HCT116 (cell line): Measurements from ENCODE around the gene IGSF21. TPM values are rescaled to one million over a fixed set of nuclear protein-coding genes. Genes with fewer than 3 reads are reported as not detected.

Experiments
- ATAC-seq: fragments of 200-7000 bp; cut with Tn5 transposase; 2 replicates; pipeline ENCODE4 v1.9.1; 2020; ENCODE audit warnings: mild to moderate bottlenecking, moderate library complexity
- BruUV-seq: library from RNA; stranded (reverse); fragments of 400-500 nt; replicated peaks from 2 replicates; lab custom pipeline; 2021; lab: Mats Ljungman, UMichigan
- CTCF ChIA-PET: fragments of 300-600 bp; sonication (Branson Sonifier 250); formaldehyde crosslinking; loops from one replicate; lab custom pipeline; 2021; ENCODE audit warnings: antibody characterized with exemption; lab: Charles Lee
- POLR2A ChIA-PET: fragments of 300-600, 350-600 bp; sonication (Branson Sonifier 250); formaldehyde crosslinking; loops from one replicate; lab custom pipeline; 2021; ENCODE audit warnings: antibody characterized with exemption; lab: Charles Lee
- RAD21 ChIA-PET, 2 experiments: fragments of 300-600 bp; sonication (Branson Sonifier 250); formaldehyde crosslinking; loops; one replicate each; lab custom pipeline; 2023; ENCODE audit warnings: low total read pairs in 2 of 2; ENCODE audit not compliant: uncharacterized antibody in 2 of 2, unreplicated experiment in 2 of 2, low non-redundant PET in 1 of 2; lab: Charles Lee
- DNase-seq: peaks from one replicate; pipeline ENCODE4 v3.0.0-alpha.2; 2010; ENCODE audit warnings: low read depth, low spot score
- H2AFZ ChIP-seq: fragments of 200-600 bp; shearing (Covaris generic), sonication (generic); 2 replicates; pipeline ENCODE4 v1.6.1; 2017; ENCODE audit warnings: low read depth, mixed run types, mixed read lengths, antibody characterized with exemption, low read length; ENCODE audit not compliant: poor library complexity, severe bottlenecking
- H3K27ac ChIP-seq: 2 replicates; pipeline ENCODE4 v1.5.1; 2012; ENCODE audit warnings: low read depth, low read length
- H3K27me3 ChIP-seq: fragments of 200-600 bp; sonication (generic); 2 replicates; pipeline ENCODE4 v1.6.1; 2016; ENCODE audit warnings: mixed run types, low read length, mixed read lengths; ENCODE audit not compliant: insufficient read depth
- H3K36me3 ChIP-seq, 2 experiments: fragments of 200-500 bp in 1 of 2; fragments of 200-600 bp in 1 of 2; sonication (Bioruptor generic) in 1 of 2; sonication (generic) in 1 of 2; 2 replicates each; pipeline versions ENCODE4 v1.5.1 to v1.6.1; 2014 to 2016; ENCODE audit warnings: low read length in 2 of 2, inconsistent platforms in 1 of 2, mixed read lengths in 1 of 2, mixed run types in 1 of 2; ENCODE audit not compliant: insufficient read depth in 2 of 2, control insufficient read depth in 1 of 2
- H3K4me1 ChIP-seq, 2 experiments: fragments of 200-600 bp in 1 of 2; sonication (generic) in 1 of 2; 2 replicates each; pipeline versions ENCODE4 v1.5.1 to v1.6.1; 2012 to 2017; ENCODE audit warnings: low read length in 2 of 2, inconsistent platforms in 1 of 2, mild to moderate bottlenecking in 1 of 2, mixed read lengths in 1 of 2, mixed run types in 1 of 2, moderate library complexity in 1 of 2; ENCODE audit not compliant: insufficient read depth in 2 of 2, control insufficient read depth in 1 of 2
- H3K4me2 ChIP-seq: fragments of 200-600 bp; sonication (generic); 2 replicates; pipeline ENCODE4 v1.6.1; 2017; ENCODE audit warnings: mixed run types, low read length, mixed read lengths
- H3K4me3 ChIP-seq, 2 experiments: fragments of 200-600 bp in 1 of 2; sonication (generic) in 1 of 2; replicated peaks in 1 of 2; 2 replicates each; pipeline ENCODE4 v1.5.1; 2011 to 2016; ENCODE audit warnings: low read length in 2 of 2, control low read depth in 1 of 2, low read depth in 1 of 2, mild to moderate bottlenecking in 1 of 2, mixed read lengths in 1 of 2, mixed run types in 1 of 2
- H3K79me2 ChIP-seq: fragments of 200-600 bp; sonication (generic); 2 replicates; pipeline ENCODE4 v1.6.1; 2017; ENCODE audit warnings: mild to moderate bottlenecking, mixed run types, low read length, moderate library complexity, mixed read lengths; ENCODE audit not compliant: insufficient read depth
- H3K9ac ChIP-seq: fragments of 200-600 bp; sonication (generic); 2 replicates; pipeline ENCODE4 v1.6.1; 2016; ENCODE audit warnings: low read length, mixed read lengths
- H3K9me2 ChIP-seq: fragments of 200-600 bp; sonication (generic), shearing (Covaris generic); 2 replicates; pipeline ENCODE4 v1.6.1; 2017; ENCODE audit warnings: mixed run types, mild to moderate bottlenecking, moderate library complexity; ENCODE audit not compliant: insufficient read depth
- H3K9me3 ChIP-seq, 2 experiments: fragments of 200-500 bp in 1 of 2; fragments of 200-600 bp in 1 of 2; sonication (Bioruptor generic) in 1 of 2; sonication (generic) in 1 of 2; 2 replicates each; pipeline ENCODE4 v1.6.1; 2014 to 2017; ENCODE audit warnings: low read length in 2 of 2, mixed read lengths in 2 of 2, inconsistent platforms in 1 of 2, low read depth in 1 of 2, mild to moderate bottlenecking in 1 of 2, mixed run types in 1 of 2, moderate library complexity in 1 of 2; ENCODE audit not compliant: control insufficient read depth in 1 of 2, insufficient read depth in 1 of 2
- H4K20me1 ChIP-seq: fragments of 200-600 bp; sonication (generic), shearing (Covaris generic); 2 replicates; pipeline ENCODE4 v1.6.1; 2017; ENCODE audit warnings: mixed run types, mild to moderate bottlenecking, moderate library complexity; ENCODE audit not compliant: insufficient read depth
- CBX3 ChIP-seq: IDR thresholded peaks from 2 replicates; pipeline ENCODE4 v1.6.1; 2012; ENCODE audit warnings: low read depth
- CEBPB ChIP-seq: IDR thresholded peaks from 2 replicates; pipeline ENCODE4 v1.6.1; 2012; ENCODE audit warnings: low read depth
- EGR1 ChIP-seq: IDR thresholded peaks from 2 replicates; pipeline ENCODE4 v1.6.1; 2012; ENCODE audit warnings: low read depth
- ELF1 ChIP-seq: IDR thresholded peaks from 2 replicates; pipeline ENCODE4 v1.6.1; 2012; ENCODE audit warnings: low read depth, borderline replicate concordance
- EZH2 ChIP-seq: fragments of 200-600 bp; sonication (generic); IDR thresholded peaks from 2 replicates; pipeline ENCODE4 v1.6.1; 2017; ENCODE audit warnings: antibody characterized with exemption, mixed run types
- EZH2phosphoT487 ChIP-seq: fragments of 200-600 bp; IDR thresholded peaks from 2 replicates; pipeline ENCODE4 v1.6.1; 2018; ENCODE audit warnings: antibody characterized with exemption, borderline replicate concordance
- FOSL1 ChIP-seq: IDR thresholded peaks from 2 replicates; pipeline ENCODE4 v1.6.1; 2012; ENCODE audit warnings: low read depth
- JUND ChIP-seq: IDR thresholded peaks from 2 replicates; pipeline ENCODE4 v1.6.1; 2012
- POLR2A ChIP-seq: IDR thresholded peaks from 2 replicates; pipeline ENCODE4 v1.7.0; 2011; ENCODE audit warnings: borderline replicate concordance; ENCODE audit not compliant: insufficient read depth, insufficient read length; ENCODE audit errors: extremely low read depth
- SIN3A ChIP-seq: IDR thresholded peaks from 2 replicates; pipeline ENCODE4 v1.6.1; 2012; ENCODE audit warnings: low read depth
- SP1 ChIP-seq: IDR thresholded peaks from 2 replicates; pipeline ENCODE4 v1.6.1; 2012; ENCODE audit warnings: low read depth
- SRF ChIP-seq: IDR thresholded peaks from 2 replicates; pipeline ENCODE4 v1.6.1; 2012; ENCODE audit warnings: low read depth
- YY1 ChIP-seq: IDR thresholded peaks from 2 replicates; pipeline ENCODE4 v1.6.1; 2011; ENCODE audit warnings: low read length, low read depth, moderate library complexity, mild to moderate bottlenecking; ENCODE audit not compliant: insufficient replicate concordance; ENCODE audit errors: extremely low read depth
- ZFX ChIP-seq: fragments of 450-650 bp; IDR thresholded peaks from 2 replicates; pipeline ENCODE4 v1.6.1; 2017
- ZNF274 ChIP-seq: fragments of 200-500 bp; sonication (Bioruptor generic); IDR thresholded peaks from 2 replicates; pipeline ENCODE4 v1.6.1; 2014; ENCODE audit warnings: mild to moderate bottlenecking, low read depth, low read length, inconsistent platforms
- intact Hi-C: fragments of 100-400 bp; cut with micrococcal nuclease; formaldehyde crosslinking; loops from 2 replicates; pipeline ENCODE4 v1.10.0; 2022
- total RNA-seq: library from RNA; stranded (reverse); gene quantifications from one replicate; pipeline ENCODE4 v1.2.1, GENCODE V29; 2021; ENCODE audit not compliant: unreplicated experiment
- TF ChIP-seq, protein P1 (sequence below): IDR thresholded peaks from 2 replicates; pipeline ENCODE4 v1.6.1; 2012; ENCODE audit warnings: low read depth
- TF ChIP-seq, protein P2 (sequence below): IDR thresholded peaks from 2 replicates; pipeline ENCODE4 v1.6.1; 2012

Gene IGSF21
- total RNA-seq, 1 experiment from 2014 or later = not detected

DNA sequence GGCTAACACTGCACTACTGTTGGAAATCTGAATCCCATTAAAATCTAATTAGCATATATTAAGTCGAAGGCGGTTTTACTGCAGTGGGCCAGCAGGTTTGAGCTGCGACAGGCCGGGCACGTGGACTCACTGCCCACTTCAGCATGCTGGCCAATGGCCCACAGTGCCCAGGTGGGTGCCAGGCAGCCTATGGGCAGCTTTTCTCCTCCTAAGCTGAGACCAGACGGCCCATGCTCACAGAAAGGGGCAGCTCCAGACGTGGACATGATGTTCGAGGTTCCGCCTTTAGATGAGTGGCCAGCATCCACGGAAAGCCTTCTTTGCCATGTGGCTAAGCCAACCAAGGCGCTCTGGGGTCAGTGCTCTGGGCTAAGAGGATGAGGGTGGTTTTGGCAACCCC is 283.4 kb downstream of the IGSF21 start (continued):
- TF ChIP-seq, protein P1, sequence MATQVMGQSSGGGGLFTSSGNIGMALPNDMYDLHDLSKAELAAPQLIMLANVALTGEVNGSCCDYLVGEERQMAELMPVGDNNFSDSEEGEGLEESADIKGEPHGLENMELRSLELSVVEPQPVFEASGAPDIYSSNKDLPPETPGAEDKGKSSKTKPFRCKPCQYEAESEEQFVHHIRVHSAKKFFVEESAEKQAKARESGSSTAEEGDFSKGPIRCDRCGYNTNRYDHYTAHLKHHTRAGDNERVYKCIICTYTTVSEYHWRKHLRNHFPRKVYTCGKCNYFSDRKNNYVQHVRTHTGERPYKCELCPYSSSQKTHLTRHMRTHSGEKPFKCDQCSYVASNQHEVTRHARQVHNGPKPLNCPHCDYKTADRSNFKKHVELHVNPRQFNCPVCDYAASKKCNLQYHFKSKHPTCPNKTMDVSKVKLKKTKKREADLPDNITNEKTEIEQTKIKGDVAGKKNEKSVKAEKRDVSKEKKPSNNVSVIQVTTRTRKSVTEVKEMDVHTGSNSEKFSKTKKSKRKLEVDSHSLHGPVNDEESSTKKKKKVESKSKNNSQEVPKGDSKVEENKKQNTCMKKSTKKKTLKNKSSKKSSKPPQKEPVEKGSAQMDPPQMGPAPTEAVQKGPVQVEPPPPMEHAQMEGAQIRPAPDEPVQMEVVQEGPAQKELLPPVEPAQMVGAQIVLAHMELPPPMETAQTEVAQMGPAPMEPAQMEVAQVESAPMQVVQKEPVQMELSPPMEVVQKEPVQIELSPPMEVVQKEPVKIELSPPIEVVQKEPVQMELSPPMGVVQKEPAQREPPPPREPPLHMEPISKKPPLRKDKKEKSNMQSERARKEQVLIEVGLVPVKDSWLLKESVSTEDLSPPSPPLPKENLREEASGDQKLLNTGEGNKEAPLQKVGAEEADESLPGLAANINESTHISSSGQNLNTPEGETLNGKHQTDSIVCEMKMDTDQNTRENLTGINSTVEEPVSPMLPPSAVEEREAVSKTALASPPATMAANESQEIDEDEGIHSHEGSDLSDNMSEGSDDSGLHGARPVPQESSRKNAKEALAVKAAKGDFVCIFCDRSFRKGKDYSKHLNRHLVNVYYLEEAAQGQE = no peak
- no peak for TF ChIP-seq EZH2phosphoT487
- no peak for TF ChIP-seq CBX3
- no peak for TF ChIP-seq ZFX
- TF ChIP-seq EZH2 = no peak
- no peak for TF ChIP-seq FOSL1
- TF ChIP-seq CEBPB = no peak
- no peak for TF ChIP-seq JUND
- no peak for TF ChIP-seq SRF
- TF ChIP-seq SIN3A = no peak
- no peak for TF ChIP-seq EGR1
- TF ChIP-seq ZNF274 = no peak
- no peak for TF ChIP-seq ELF1
- no peak for TF ChIP-seq SP1

DNA sequence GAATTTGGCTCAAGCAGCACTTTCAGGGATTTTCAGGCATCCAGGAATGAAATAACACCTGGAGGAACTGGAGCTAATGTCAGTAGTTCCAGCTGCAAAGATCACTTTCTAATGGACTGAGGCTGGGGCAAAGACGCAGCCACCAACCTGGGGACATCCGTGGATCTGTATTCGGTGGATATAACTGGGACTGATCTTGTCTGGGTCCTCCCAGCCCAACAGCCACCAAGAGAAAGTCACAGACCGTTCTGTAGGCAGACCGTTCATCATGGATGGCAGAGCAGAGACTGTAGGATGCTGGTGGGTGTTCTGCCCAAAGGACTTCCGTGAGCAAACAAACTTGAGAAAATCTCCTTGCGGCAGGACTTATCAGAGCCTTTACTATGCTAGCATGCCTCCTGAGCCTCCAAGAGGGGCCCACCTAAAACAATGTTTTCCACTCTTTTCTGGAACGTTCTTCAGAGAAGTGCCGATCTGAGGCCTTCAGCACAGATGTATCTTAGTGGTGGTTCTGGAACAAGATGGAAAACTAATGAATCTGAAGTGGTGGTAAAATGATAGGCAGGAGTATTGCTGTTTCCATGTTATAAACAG is 287.1 kb downstream of the IGSF21 start:
- no TSS peak for BruUV-seq
- no peak for TF ChIP-seq FOSL1
- TF ChIP-seq, protein P2, sequence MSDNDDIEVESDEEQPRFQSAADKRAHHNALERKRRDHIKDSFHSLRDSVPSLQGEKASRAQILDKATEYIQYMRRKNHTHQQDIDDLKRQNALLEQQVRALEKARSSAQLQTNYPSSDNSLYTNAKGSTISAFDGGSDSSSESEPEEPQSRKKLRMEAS = no peak
- TF ChIP-seq JUND = no peak
- no peak for TF ChIP-seq EZH2phosphoT487
- no peak for TF ChIP-seq ZFX
- TF ChIP-seq YY1 = no peak
- no peak for TF ChIP-seq POLR2A
- TF ChIP-seq SRF = no peak
- TF ChIP-seq, protein P1 = no peak

More for the DNA sequence above, 287.1 kb downstream of the IGSF21 start:
- ChIA-PET RAD21 (no interaction called here), CTCF (no interaction called here), POLR2A (no interaction called here)
- no peak overlapping the region for H3K4me2 ChIP-seq
- no peak overlapping the region for H3K9ac ChIP-seq
- H3K4me1 ChIP-seq = peaks cover 0 to 8% of the 10 kb centered on the region in 2 experiments; a peak in 1 of 4 replicates
- no peaks in the 10 kb centered on the region for H3K36me3 ChIP-seq
- H4K20me1 ChIP-seq = no peaks in the 10 kb centered on the region
- no peak overlapping the region for H2AFZ ChIP-seq
- H3K79me2 ChIP-seq = no peaks in the 10 kb centered on the region
- DNase-seq (no peak), ATAC-seq (no peak)
- peaks cover 7% of the 10 kb centered on the region; the same call in 1 of the 2 replicates for H3K27me3 ChIP-seq
- H3K27ac ChIP-seq = no peak overlapping the region
- intact Hi-C loops = no loop called here
- no peaks in the 10 kb centered on the region for H3K9me3 ChIP-seq
- H3K9me2 ChIP-seq = no peaks in the 10 kb centered on the region
- H3K4me3 ChIP-seq = no peak overlapping the region
